MCF 10A (cell line): ENCODE measurements around the gene ANP32B. TPM values are rescaled to one million over a fixed set of nuclear protein-coding genes. Genes with fewer than 3 reads are reported as not detected.

Source experiments
- BruUV-seq: library from RNA; stranded (reverse); fragments of 400-500 nt; replicated peaks from 2 replicates; lab custom pipeline; 2021; lab: Mats Ljungman, UMichigan
- CTCF ChIA-PET: fragments of 300-600 bp; sonication (Branson Sonifier 250); formaldehyde crosslinking; extraction: SDS; loops from one replicate; lab custom pipeline; 2021; ENCODE audit warnings: antibody characterized with exemption, inconsistent platforms; lab: Yijun Ruan, JAX
- POLR2A ChIA-PET: fragments of 300-600, 350-650 bp; sonication (Branson Sonifier 250); formaldehyde crosslinking; extraction: SDS; loops from one replicate; lab custom pipeline; 2020; ENCODE audit warnings: antibody characterized with exemption, inconsistent platforms; lab: Yijun Ruan, JAX
- DNase-seq: peaks from one replicate; pipeline ENCODE4 v3.0.0-alpha.2; 2018; ENCODE audit not compliant: unreplicated experiment
- H3K27ac Mint-ChIP-seq: one replicate; pipeline ENCODE4 v1.8.0; 2022; ENCODE audit warnings: mild to moderate bottlenecking, low read depth, mixed read lengths; ENCODE audit not compliant: unreplicated experiment
- H3K27me3 Mint-ChIP-seq: one replicate; pipeline ENCODE4 v1.8.0; 2022; ENCODE audit warnings: mixed read lengths; ENCODE audit not compliant: insufficient read depth, unreplicated experiment
- H3K36me3 Mint-ChIP-seq: one replicate; pipeline ENCODE4 v1.8.0; 2022; ENCODE audit warnings: mild to moderate bottlenecking, moderate library complexity, mixed read lengths; ENCODE audit not compliant: insufficient read depth, unreplicated experiment
- H3K4me1 Mint-ChIP-seq: one replicate; pipeline ENCODE4 v1.8.0; 2022; ENCODE audit warnings: mixed read lengths; ENCODE audit not compliant: insufficient read depth, unreplicated experiment
- H3K4me3 Mint-ChIP-seq: one replicate; pipeline ENCODE4 v1.8.0; 2022; ENCODE audit warnings: mild to moderate bottlenecking, moderate library complexity, mixed read lengths; ENCODE audit not compliant: unreplicated experiment
- H3K9me3 Mint-ChIP-seq: one replicate; pipeline ENCODE4 v1.8.0; 2022; ENCODE audit warnings: mixed read lengths; ENCODE audit not compliant: unreplicated experiment
- CTCF ChIP-seq: fragments of 200-600 bp; IDR thresholded peaks from one replicate; pipeline ENCODE4 v1.8.0; 2022; ENCODE audit warnings: antibody characterized with exemption, mild to moderate bottlenecking; ENCODE audit not compliant: unreplicated experiment
- intact Hi-C: fragments of 100-400 bp; cut with micrococcal nuclease; formaldehyde crosslinking; loops from 2 replicates; pipeline ENCODE4 v1.14.1; 2022
- total RNA-seq: library from RNA; stranded (reverse); gene quantifications from 2 replicates; pipeline ENCODE4 v1.2.3, GENCODE V29; 2022

The ANP32B gene
- total RNA-seq, 1 experiment from 2014 or later = 245 TPM

- intact Hi-C loops = loop anchor here (1.0 kb wide), 1 partner anchor 20 kb away; no protein-coding TSS in a partner anchor
- Mint-ChIP-seq H3K27ac (peak overlapping the region; percentile 10), H3K36me3 (peaks cover 100% of the 10 kb centered on the region)
Observed at GRCh38 chr9:98010445-98010844, 27.3 kb downstream of the ANP32B start.

GRCh38 chr9:98011122-98011521 lies 28.0 kb downstream of the ANP32B start:
- ChIA-PET POLR2A (interaction anchor here (0.6 kb wide), 1 partner anchor 577 kb away, joined by 3 read pairs; no protein-coding TSS in a partner anchor), CTCF (interaction anchor here (0.6 to 1.2 kb wide), 5 partner anchors 9 to 780 kb away, joined by 3 to 5 read pairs (median 4); no protein-coding TSS in a partner anchor)
- peaks cover 6% of the 10 kb centered on the region for H3K4me1 Mint-ChIP-seq
- no peaks in the 10 kb centered on the region for H3K27me3 Mint-ChIP-seq
- peak overlapping the region; percentile 10 for H3K27ac Mint-ChIP-seq
- intact Hi-C loops = no loop called here
- no peaks in the 10 kb centered on the region for H3K9me3 Mint-ChIP-seq
- no peak for TF ChIP-seq CTCF
- no peak overlapping the region for H3K4me3 Mint-ChIP-seq
- H3K36me3 Mint-ChIP-seq = peaks cover 100% of the 10 kb centered on the region
- no peak for DNase-seq
- BruUV-seq = no TSS peak

More at GRCh38 chr9:98010445-98010844, 27.3 kb downstream of the ANP32B start:
- POLR2A ChIA-PET = no interaction called here
- no TSS peak for BruUV-seq
- H3K4me3 Mint-ChIP-seq = no peak overlapping the region
- no peaks in the 10 kb centered on the region for H3K27me3 Mint-ChIP-seq
- no peak for TF ChIP-seq CTCF
- peak; percentile 40 for DNase-seq
- no peaks in the 10 kb centered on the region for H3K9me3 Mint-ChIP-seq
- peaks cover 6% of the 10 kb centered on the region for H3K4me1 Mint-ChIP-seq
- CTCF ChIA-PET = interaction anchor here (0.6 to 1.2 kb wide), 6 partner anchors 9 to 781 kb away, joined by 3 to 5 read pairs (median 4); no protein-coding TSS in a partner anchor

GRCh38 chr9:98016137-98016680 lies 33.1 kb downstream of the ANP32B start:
- intact Hi-C loops = no loop called here
- DNase-seq = no peak
- Mint-ChIP-seq H3K9me3 (no peaks in the 10 kb centered on the region), H3K27ac (no peak overlapping the region), H3K4me3 (no peak overlapping the region), H3K27me3 (no peaks in the 10 kb centered on the region), H3K4me1 (peaks cover 2% of the 10 kb centered on the region), H3K36me3 (peaks cover 98% of the 10 kb centered on the region)
- BruUV-seq = no TSS peak
- POLR2A ChIA-PET = no interaction called here
- TF ChIP-seq CTCF = no peak
- CTCF ChIA-PET = interaction anchor here (0.8 kb wide), 2 partner anchors 70 to 92 kb away, joined by 3 to 7 read pairs; no protein-coding TSS in a partner anchor

- POLR2A ChIA-PET = no interaction called here
- no peak for DNase-seq
- TF ChIP-seq CTCF = no peak
- H3K4me3 Mint-ChIP-seq = no peak overlapping the region
- BruUV-seq = no TSS peak
- intact Hi-C loops = no loop called here
- H3K4me1 Mint-ChIP-seq = no peaks in the 10 kb centered on the region
- H3K36me3 Mint-ChIP-seq = peaks cover 97% of the 10 kb centered on the region
- H3K9me3 Mint-ChIP-seq = no peaks in the 10 kb centered on the region
- CTCF ChIA-PET = interaction anchor here (0.6 kb wide), 1 partner anchor 22 kb away, joined by 3 read pairs; no protein-coding TSS in a partner anchor
- no peak overlapping the region for H3K27ac Mint-ChIP-seq
- H3K27me3 Mint-ChIP-seq = no peaks in the 10 kb centered on the region
Observed at GRCh38 chr9:98017306-98017705, 34.2 kb downstream of the ANP32B start.
